GM12892 (cell line): ENCODE measurements around the gene APOLD1.

Source experiments
- POLR2A ChIP-seq: IDR thresholded peaks from 2 replicates; pipeline ENCODE4 v1.6.1; 2011; ENCODE audit warnings: low read depth, low read length, control low read depth
- TAF1 ChIP-seq: IDR thresholded peaks from 2 replicates; pipeline ENCODE4 v1.6.1; 2011; ENCODE audit warnings: low read depth, mild to moderate bottlenecking, control low read depth, low read length, borderline replicate concordance

DNA sequence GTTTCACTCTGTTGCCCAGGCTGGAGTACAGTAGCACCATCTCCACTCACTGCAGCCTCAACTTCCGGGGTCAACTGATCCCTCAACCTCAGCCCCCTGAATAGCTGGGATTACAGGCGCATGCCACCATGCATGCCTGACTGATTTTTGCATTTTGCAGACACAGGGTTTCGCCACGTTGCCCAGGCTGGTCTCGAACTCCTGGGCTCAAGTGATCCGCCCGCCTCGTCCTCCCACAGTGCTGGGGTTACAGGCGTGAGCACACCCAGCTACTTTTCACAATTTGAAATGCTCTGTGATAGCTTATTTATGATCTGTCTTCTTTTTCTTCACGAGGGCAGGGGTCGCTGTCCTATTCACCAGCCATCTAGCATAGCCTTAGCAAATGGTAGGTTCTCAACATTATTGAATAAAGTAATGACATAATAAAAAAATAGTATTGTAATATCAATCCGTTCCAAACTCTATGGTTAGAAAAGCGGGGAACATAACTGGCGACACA, 27.2 kb downstream of the APOLD1 start:
- TF ChIP-seq POLR2A (no peak), TAF1 (no peak)
